Hepatocyte (in vitro differentiated cells): ENCODE measurements around the gene FCAR.
"Not testable (repeated sequence)": the region's sequence is repeated elsewhere in the genome, so short reads cannot be mapped to it uniquely, and the experiment has no call there.

Experiments
- EZH2 ChIP-seq: fragments of 200-600 bp; sonication (generic); IDR thresholded peaks from 2 replicates; pipeline ENCODE4 v1.6.1; 2016; ENCODE audit warnings: antibody characterized with exemption, mild to moderate bottlenecking, borderline replicate concordance
- EZH2phosphoT487 ChIP-seq: fragments of 200-600 bp; sonication (generic); IDR thresholded peaks from one replicate; pipeline ENCODE4 v1.6.1; 2018; ENCODE audit warnings: antibody characterized with exemption, mild to moderate bottlenecking, low read depth, moderate library complexity; ENCODE audit not compliant: unreplicated experiment, severe bottlenecking
- TF ChIP-seq, protein P1 (sequence below): fragments of 200-600 bp; sonication (generic); IDR thresholded peaks from 2 replicates; pipeline ENCODE4 v1.5.1; 2016; ENCODE audit warnings: antibody characterized with exemption, mild to moderate bottlenecking; ENCODE audit not compliant: poor library complexity

- not testable (repeated sequence) for TF ChIP-seq EZH2, EZH2phosphoT487
- TF ChIP-seq, protein P1, sequence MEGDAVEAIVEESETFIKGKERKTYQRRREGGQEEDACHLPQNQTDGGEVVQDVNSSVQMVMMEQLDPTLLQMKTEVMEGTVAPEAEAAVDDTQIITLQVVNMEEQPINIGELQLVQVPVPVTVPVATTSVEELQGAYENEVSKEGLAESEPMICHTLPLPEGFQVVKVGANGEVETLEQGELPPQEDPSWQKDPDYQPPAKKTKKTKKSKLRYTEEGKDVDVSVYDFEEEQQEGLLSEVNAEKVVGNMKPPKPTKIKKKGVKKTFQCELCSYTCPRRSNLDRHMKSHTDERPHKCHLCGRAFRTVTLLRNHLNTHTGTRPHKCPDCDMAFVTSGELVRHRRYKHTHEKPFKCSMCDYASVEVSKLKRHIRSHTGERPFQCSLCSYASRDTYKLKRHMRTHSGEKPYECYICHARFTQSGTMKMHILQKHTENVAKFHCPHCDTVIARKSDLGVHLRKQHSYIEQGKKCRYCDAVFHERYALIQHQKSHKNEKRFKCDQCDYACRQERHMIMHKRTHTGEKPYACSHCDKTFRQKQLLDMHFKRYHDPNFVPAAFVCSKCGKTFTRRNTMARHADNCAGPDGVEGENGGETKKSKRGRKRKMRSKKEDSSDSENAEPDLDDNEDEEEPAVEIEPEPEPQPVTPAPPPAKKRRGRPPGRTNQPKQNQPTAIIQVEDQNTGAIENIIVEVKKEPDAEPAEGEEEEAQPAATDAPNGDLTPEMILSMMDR, result not testable (repeated sequence)
These were observed 36.5 kb upstream of the FCAR start for GRCh38 chr19:54837522-54837921.
